ENCODE data around the gene SSH3. TPM values are rescaled to one million over a fixed set of nuclear protein-coding genes. Genes with fewer than 3 reads are reported as not detected.
A peak's percentile ranks its signal among the peaks of the same experiment; 100 is the strongest.

The SSH3 gene
- total RNA-seq, 1 donor from 2014 or later = 7.2 TPM

GRCh38 chr11:67345247-67345919 lies 42.1 kb downstream of the SSH3 start:
- DNase-seq (ENCODE audit: low read depth in 2 of 2) = peak; percentile 52 to 68

DNA sequence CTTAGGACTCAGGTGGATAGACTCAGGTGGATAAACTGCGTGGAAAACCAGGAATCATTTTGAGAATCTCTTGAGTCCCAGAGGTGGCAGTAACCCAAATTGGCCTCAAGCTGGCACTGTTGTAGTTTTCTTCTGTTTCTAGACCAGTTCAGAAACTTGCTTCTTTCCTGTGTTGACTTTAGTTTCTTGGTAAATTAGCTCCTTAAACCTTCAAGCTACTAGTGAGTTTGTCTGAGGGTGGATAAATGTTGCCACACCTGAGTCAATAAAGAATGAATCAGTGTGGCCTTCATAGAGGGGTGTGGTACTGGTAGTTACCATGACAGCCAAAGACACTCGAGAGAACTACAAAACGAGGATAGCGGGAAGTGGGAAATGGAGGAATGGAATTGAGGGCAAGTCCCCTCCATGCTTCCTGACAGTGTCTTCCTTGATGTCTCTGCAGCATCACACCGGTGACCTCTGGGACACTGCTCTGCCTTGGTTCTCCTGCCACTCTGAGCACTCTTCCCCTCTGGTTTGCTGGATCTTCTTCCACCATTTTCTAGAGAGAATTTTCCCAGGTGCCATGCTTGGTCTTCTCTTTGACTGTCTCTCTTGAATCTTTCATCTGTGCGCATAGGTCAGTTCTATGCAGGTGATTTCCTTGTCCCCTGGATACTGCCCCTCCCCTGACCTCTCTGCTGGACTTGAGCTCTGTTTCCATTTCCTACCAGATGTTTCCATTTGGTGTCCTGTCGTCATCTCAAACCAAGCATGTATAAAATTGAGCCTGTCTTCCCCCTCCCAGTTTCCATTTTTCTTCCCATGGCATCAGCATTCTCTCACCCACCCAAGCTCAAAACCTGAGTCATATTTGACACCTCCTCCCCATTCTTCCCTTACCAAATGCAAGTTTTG lies 42.8 kb downstream of the SSH3 start:
- DNase-seq (ENCODE audit: low read depth in 2 of 2) = peak in 1 of 2 donors; percentile 58

- no peak for DNase-seq (ENCODE audit: low read depth in 2 of 2)
Measured at GRCh38 chr11:67347964-67348749, 44.8 kb downstream of the SSH3 start.

DNA sequence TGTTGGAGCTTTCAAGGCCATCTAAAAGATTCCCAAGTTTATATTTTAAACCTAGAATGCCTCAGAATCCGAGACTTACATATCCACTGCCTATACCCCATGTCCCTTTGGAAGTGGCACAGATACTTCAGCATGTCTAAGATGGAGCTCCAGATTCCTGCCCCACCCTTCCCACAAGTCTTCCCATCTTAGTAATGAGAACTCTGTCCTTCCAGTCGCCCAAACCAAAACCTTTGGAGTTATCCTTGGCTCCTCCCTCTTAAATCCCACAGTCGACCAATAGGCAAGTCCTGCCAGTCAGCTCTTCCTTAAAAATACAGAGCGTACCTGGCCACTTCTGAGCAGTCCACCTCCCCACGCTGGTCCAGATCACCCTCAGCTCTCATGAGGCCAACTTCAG lies 45.7 kb downstream of the SSH3 start:
- DNase-seq (ENCODE audit: low read depth in 2 of 2) = no peak

- no peak for DNase-seq (ENCODE audit: low read depth in 2 of 2)
Measured at GRCh38 chr11:67349457-67349856, 46.1 kb downstream of the SSH3 start.

DNA sequence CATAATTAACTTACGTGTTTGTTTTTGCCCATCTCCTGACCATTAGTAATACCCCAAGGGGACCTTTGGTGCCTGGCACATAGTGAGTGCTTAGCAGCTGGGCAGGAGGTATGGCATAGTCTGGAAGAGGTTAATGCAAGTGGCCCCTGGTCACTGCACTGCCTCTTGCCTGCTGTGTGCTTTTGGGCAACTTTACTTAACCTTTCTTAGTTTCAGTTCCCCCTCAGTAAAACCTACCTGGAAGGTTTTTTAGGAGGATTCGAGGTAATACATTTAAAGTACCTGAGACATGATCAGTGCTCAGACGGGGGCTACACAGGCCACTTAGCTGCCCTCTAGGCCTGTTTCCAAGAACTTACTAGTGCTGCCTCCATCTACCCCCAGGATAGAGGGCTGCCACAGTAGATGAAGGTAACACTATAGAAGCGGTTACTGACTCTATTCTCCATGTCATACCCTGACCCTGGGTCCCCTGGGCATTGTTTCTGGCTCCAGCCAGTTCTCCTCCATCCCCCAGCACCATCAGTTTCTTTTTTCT lies 46.7 kb downstream of the SSH3 start:
- no peak for DNase-seq (ENCODE audit: low read depth in 2 of 2)

GRCh38 chr11:67351275-67352005 lies 48.1 kb downstream of the SSH3 start:
- DNase-seq (ENCODE audit: low read depth in 2 of 2) = peak in 1 of 2 donors; percentile 73

DNA sequence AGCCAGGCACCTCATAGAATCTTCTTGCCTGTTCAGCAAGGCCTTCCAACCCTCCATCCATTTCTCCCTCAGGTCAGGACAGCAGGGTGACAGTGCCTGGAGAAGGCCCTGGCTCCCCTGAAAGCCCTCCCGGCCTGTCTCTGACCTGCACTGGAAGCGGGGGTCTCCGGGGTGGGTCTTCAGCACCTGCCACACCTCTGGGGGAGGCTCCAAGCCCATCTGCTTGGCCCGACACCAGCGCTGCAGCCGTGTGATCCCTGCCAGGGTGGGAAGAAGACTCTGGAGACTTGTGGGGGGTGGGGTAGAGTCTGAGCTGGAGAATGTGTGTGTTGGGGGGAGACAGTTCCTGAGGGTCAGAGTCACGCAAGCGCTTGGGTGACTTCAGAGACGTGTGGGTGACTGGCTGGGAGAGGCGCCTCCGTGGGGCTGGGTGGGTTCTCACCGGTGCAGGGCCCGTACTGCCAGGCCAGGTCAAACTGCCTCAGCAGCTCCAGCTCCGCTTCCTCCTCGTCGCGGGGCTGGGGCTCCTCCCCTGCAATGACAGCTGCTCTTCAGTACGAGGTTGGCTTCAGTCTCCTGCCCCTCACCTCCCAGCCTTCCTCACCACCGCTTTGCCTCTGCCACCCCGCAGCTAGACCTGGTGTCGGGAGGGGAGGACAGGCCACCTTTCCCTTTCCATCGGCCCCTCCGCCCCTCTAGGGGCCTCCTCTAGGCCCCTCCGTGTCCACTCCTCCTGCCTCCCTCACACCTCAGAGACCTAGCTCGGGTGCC lies 49.4 kb downstream of the SSH3 start:
- DNase-seq (ENCODE audit: low read depth in 2 of 2) = peak in 1 of 2 donors; percentile 60

DNA sequence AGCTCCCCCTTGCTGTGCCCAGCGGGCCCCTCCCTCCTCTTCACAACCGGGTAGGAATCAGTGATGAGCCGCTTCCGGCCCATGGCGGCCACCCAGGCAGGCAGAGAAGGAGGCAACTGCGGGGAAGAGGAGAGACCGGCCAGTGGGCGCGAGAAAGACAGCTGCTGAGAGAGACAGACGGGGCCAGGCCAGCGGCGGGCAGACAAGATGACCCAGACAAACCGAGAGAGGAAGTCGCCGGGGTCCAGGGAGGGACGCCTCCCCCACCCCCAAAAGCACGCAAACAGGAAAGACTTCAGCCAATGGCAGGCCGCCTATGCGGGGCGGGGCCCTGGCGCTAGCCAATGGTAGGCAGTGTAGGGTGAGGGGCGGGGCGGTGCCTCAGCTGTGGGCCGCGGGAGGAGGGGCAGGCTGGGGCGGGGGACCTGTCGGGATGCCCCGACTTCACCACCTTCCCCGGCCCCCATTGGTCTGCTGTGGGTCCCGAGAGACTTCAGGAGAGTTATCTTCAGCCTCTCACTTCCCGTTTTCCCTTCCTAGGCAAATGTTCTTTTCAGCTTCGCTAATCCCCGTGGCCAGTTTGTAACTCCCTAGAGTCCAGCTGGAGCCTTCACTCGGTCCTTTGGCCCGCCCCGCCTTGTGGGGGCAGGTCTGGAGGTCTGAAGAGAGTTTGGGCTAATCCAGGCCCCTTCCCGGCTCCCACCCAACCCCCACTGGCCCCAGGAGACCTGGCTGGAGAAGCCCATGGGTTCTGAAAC lies 50.2 kb downstream of the SSH3 start, which contains the start of gene POLD4:
Gene POLD4, minus strand, starts transcription at position 230 of the 758 bp plus-strand sequence. Its CDS starts 147 bp downstream, at position 83.
- DNase-seq (ENCODE audit: low read depth in 2 of 2) = peak; percentile 84 to 98

- DNase-seq (ENCODE audit: low read depth in 2 of 2) = peak; percentile 73 to 97
Measured at GRCh38 chr11:67354075-67355022, 51.0 kb downstream of the SSH3 start.

DNA sequence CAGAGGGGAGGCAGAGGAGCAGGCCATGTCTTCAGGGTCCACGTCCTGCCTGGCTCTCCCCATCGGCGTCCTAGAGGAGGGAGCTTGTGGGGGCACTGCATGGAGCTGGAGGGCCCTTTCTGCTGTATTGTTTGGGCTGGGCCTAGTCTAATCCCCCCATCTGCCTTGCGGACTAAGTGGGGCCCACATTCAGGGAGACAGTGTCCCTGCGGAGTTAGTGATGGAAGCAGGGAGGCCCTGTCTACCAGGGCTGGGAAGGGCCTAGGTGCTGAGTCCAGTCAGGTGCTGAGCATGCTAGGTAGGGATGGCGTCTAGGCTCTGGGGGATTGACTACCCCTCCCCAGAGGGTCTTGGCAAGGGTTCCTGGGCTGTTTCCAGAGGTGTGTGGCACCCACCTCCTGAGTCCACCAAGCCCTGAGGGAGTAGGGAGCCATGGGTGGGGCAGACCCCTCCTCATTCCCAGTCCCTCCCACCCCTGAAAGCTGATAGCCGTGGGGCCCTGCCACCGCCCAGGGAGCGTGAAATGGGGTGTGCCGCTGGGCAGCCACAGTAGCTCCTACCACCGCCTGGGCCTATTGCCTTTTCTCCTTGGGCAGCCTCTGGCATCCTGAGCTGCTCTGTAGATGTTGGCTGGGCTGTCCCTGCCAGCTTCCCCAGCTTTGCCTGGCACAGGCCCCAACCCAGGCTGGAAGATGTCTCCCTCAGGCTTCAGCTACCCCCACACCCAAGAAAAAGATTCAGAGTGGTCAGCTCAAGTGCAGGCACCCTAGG lies 51.9 kb downstream of the SSH3 start:
- no peak for DNase-seq (ENCODE audit: low read depth in 2 of 2)

DNA sequence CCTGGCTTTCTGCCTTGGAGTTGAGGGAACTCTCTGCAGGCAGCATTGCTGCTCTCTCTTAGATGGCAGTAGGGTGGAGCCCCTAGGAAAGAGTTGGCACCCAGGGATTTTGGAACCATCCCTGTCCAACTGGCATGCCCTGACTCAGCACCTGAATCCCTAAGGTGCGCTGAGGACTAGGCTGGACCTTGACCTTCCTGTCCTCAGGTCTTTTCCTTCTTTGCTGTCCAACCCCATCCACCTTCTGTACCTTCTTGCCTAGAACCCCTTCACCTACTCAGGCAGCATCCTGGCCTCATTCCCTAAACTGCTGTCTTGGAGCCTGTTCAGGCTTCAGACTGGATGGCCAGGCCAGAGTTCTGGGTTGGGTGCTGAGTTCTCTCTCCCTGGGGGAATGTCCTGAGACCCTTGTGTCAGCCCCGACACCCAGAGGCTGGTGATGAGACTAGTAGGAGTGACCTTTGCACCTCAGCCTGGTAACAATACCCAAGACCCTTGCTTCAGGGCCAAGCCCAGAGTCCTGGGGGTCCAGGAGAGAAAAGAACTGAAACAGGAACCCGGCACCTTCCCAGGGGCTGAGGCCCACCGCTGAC lies 52.6 kb downstream of the SSH3 start:
- no peak for DNase-seq (ENCODE audit: low read depth in 2 of 2)

DNA sequence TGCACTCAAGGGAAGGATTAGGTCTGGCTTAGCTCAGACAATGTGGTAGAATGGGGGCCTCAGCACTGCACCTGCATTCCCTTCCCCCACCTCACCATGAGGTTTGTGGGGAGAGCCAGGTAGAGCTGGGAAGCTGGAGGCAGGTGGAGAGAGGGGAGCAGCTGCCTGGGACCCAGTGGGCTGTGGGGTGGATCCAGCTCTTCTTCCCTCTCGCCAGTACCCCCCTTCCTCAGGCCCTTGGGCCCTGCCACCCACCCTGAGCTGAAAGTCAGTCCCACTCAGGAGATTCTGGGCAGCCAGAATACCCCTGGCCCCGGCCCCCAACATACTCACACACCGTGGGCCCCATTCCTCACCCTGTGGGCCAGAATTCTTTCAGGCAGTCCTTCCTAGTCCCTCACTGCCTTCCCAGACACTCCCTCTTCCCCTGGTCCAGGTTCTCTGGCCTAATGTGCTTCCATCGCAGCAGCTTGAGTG lies 53.1 kb downstream of the SSH3 start:
- DNase-seq (ENCODE audit: low read depth in 2 of 2) = no peak

GRCh38 chr11:67356864-67357561 lies 53.7 kb downstream of the SSH3 start:
- DNase-seq (ENCODE audit: low read depth in 2 of 2) = peak in 1 of 2 donors; percentile 76

DNA sequence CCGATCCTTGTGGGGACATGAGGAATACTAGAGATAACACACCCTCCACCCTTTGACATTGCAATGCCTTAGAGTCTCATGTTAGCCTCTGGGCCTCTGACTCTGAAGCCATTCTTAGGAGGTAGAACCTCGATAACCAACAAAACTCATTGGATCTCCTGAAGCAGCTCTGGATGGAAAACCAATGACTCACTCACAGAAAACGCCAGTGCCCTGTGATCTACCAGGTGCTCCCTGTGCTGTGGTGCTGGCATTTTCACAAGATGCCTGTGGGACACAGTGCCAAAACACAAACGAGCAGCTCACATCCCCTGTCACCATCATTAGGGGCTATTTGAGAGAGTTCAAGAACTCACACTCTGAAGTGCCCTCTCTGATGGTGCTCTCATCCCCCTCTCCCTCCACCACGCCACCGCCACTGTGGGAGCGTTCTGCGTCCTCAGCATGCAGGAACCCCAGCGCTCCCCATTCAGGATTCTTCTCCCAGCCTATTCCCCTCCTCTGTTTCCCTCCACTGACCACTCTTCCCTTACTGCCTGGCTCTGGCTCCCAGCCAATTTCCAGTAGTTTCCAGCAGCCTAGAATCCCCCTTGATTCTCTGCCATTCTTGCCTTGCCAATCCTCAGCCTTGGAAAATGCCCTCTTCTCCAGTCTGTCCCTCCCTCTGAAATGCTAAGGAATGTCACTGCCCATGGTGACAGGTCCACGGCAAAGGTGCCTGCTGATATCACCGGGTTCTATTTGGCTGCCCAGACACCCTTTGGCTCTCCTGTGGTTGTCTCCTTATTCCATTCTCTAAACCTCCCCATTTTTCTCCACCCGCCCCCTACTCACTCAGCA lies 54.7 kb downstream of the SSH3 start:
- peak in 1 of 2 donors; percentile 34 for DNase-seq (ENCODE audit: low read depth in 2 of 2)
